Measurements from ENCODE around the gene FOXJ3. TPM values are rescaled to one million over a fixed set of nuclear protein-coding genes. Genes with fewer than 3 reads are reported as not detected.

FOXJ3 gene
- total RNA-seq, 1 experiment from 2014 or later = 51.1 TPM

DNA sequence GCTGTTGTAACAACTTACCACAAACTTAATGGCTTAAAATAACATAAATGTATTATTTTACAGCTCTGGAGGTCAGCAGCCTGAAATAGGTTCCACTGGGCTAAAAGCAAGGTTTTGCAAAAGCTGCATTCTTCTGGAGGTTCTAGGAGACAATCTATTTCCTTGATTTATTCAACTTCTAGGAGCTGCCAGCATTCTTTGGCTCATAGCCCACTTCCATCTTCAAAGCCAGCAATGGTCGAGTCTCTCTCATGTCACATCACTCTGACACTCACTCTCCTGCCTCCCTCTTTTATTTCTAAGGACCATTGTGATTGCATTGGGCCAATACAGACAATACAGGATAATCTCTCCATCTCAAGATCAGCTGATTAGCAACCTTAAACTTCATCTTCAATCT lies 15.1 kb upstream of the FOXJ3 start:
- intact Hi-C loops (cut with micrococcal nuclease) = no loop called here
- ATAC-seq (no peak), DNase-seq (ENCODE audit: low read depth, low spot score) (no peak)
- no peaks in the 10 kb centered on the region for H3K9me2 ChIP-seq (ENCODE audit: insufficient read depth)
- H3K27me3 ChIP-seq (ENCODE audit: insufficient read depth, low read length) = 0 out of 2 replicates have a peak, but pooled peaks cover 3% of the 10 kb centered on the region
- H3K4me1 ChIP-seq (ENCODE audit: control insufficient read depth in 1 of 2, insufficient read depth in 2 of 2, low read length in 2 of 2) = no peaks in the 10 kb centered on the region
- H3K27ac ChIP-seq (ENCODE audit: low read depth, low read length) = no peak overlapping the region
- TF ChIP-seq SIN3A (IDR thresholded peaks at IDR 0.05; ENCODE audit: low read depth) (no peak), EZH2phosphoT487 (IDR thresholded peaks at IDR 0.05; ENCODE audit: borderline replicate concordance) (no peak), EZH2 (IDR thresholded peaks at IDR 0.05) (no peak), TCF7L2 (IDR thresholded peaks at IDR 0.05; ENCODE audit: borderline replicate concordance, extremely low read depth, insufficient read depth, insufficient read length) (no peak), CEBPB (IDR thresholded peaks at IDR 0.05; ENCODE audit: low read depth) (no peak), YY1 (IDR thresholded peaks at IDR 0.05; ENCODE audit: extremely low read depth, insufficient replicate concordance, low read depth, low read length) (no peak), CTCF (IDR thresholded peaks at IDR 0.05 in 2 of 3, conservative IDR thresholded peaks at IDR 0.05 in 1 of 3; ENCODE audit: borderline replicate concordance in 1 of 3, insufficient read depth in 1 of 3, low read depth in 2 of 3, low read length in 2 of 3) (no peak), POLR2A (IDR thresholded peaks at IDR 0.05; ENCODE audit: borderline replicate concordance, extremely low read depth, insufficient read depth, insufficient read length) (no peak), SRF (IDR thresholded peaks at IDR 0.05; ENCODE audit: low read depth) (no peak), REST (IDR thresholded peaks at IDR 0.05; ENCODE audit: low read depth) (no peak), ZFX (IDR thresholded peaks at IDR 0.05) (no peak), RAD21 (IDR thresholded peaks at IDR 0.05; ENCODE audit: low read depth) (no peak), MAX (IDR thresholded peaks at IDR 0.05) (no peak), FOSL1 (IDR thresholded peaks at IDR 0.05; ENCODE audit: low read depth) (no peak), EGR1 (IDR thresholded peaks at IDR 0.05; ENCODE audit: low read depth) (no peak), POLR2AphosphoS5 (IDR thresholded peaks at IDR 0.05; ENCODE audit: low read depth, low read length) (no peak), ZNF274 (IDR thresholded peaks at IDR 0.05; ENCODE audit: low read depth, low read length) (no peak)
- TF ChIP-seq, protein P1, sequence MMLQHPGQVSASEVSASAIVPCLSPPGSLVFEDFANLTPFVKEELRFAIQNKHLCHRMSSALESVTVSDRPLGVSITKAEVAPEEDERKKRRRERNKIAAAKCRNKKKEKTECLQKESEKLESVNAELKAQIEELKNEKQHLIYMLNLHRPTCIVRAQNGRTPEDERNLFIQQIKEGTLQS (IDR thresholded peaks at IDR 0.05) = no peak
- no peaks in the 10 kb centered on the region for H3K36me3 ChIP-seq (ENCODE audit: control insufficient read depth in 1 of 2, insufficient read depth in 2 of 2, low read length in 2 of 2)
- no TSS peak for BruUV-seq (replicated peaks)
- H2AFZ ChIP-seq (ENCODE audit: low read depth, low read length, poor library complexity, severe bottlenecking) = peak overlapping the region; percentile 51
- no peak overlapping the region for H3K4me3 ChIP-seq (replicated peaks in 1 of 2; ENCODE audit: low read depth in 1 of 2, low read length in 2 of 2)
- no peaks in the 10 kb centered on the region for H3K79me2 ChIP-seq (ENCODE audit: insufficient read depth, low read length)
- no peaks in the 10 kb centered on the region for H4K20me1 ChIP-seq (ENCODE audit: insufficient read depth)
- POLR2A ChIA-PET = no interaction called here
- H3K9me3 ChIP-seq (ENCODE audit: control insufficient read depth in 1 of 2, insufficient read depth in 1 of 2, low read depth in 1 of 2, low read length in 2 of 2) = no peaks in the 10 kb centered on the region
- CTCF ChIA-PET = interaction anchor here (1.5 kb wide), 1 partner anchor 11 kb away, joined by 5 read pairs; no protein-coding TSS in a partner anchor
- RAD21 ChIA-PET (ENCODE audit: low non-redundant PET in 1 of 2, low total read pairs in 2 of 2, uncharacterized antibody in 2 of 2, unreplicated experiment in 2 of 2) = no interaction called here
- H3K4me2 ChIP-seq (ENCODE audit: low read length) = no peak overlapping the region
- no peak overlapping the region for H3K9ac ChIP-seq (ENCODE audit: low read length)
